Measurements from ENCODE around the gene PTGDR2. TPM values are rescaled to one million over a fixed set of nuclear protein-coding genes. Genes with fewer than 3 reads are reported as not detected.

Gene PTGDR2
- total RNA-seq, 1 experiment from 2014 or later, result 0.12 TPM

DNA sequence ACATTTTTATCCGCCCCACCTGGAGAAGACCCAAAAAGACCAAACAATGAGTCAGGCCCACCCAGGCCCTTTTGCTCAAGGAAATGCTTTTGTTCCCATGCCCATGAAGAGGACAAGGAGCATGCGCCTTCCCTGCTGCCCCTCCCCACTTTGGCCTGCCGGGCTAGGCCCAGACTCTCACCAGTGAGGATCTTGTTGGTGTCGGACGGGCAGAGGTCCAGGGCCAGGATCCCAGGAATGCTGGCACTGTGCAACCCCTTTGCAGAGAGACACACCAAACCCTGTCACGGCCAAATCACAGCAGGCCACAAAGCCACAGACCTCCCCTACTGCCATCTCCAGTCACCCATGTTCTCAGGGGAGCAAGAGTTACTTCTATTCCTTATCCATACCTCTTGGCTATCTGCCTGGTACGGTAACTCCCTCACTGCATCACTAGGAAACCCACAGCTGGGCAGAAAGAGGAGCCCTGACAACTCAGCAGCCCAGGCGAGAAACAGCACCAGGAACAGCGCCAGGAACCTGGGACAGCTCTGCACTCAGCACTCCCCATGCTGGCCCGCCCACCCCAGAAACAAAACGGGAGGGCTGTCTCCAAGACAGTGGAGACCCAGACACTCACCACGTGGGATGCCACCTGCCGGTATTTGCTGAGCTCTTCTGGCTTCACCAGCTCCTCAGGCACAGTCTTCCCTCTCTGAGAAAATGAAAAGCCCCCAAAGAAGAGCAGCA lies 45.1 kb upstream of the PTGDR2 start:
- BruUV-seq (replicated peaks), result no TSS peak
- Histone ChIP-seq H3K4me3 (replicated peaks in 1 of 2; ENCODE audit: low read depth in 1 of 2, low read length in 2 of 2) (no peak overlapping the region), H3K9me3 (ENCODE audit: control insufficient read depth in 1 of 2, insufficient read depth in 1 of 2, low read depth in 1 of 2, low read length in 2 of 2) (no peaks in the 10 kb centered on the region), H3K9me2 (ENCODE audit: insufficient read depth) (no peaks in the 10 kb centered on the region), H2AFZ (ENCODE audit: low read depth, low read length, poor library complexity, severe bottlenecking) (no peak overlapping the region), H3K79me2 (ENCODE audit: insufficient read depth, low read length) (peaks cover 51% of the 10 kb centered on the region), H3K27me3 (ENCODE audit: insufficient read depth, low read length) (no peaks in the 10 kb centered on the region), H3K9ac (ENCODE audit: low read length) (no peak overlapping the region), H3K4me2 (ENCODE audit: low read length) (no peak overlapping the region), H3K36me3 (ENCODE audit: control insufficient read depth in 1 of 2, insufficient read depth in 2 of 2, low read length in 2 of 2) (peaks cover 50 to 65% of the 10 kb centered on the region in 2 experiments), H3K4me1 (ENCODE audit: control insufficient read depth in 1 of 2, insufficient read depth in 2 of 2, low read length in 2 of 2) (peaks cover 7 to 15% of the 10 kb centered on the region in 2 experiments; a peak in 3 of 4 replicates), H3K27ac (ENCODE audit: low read depth, low read length) (no peak overlapping the region), H4K20me1 (ENCODE audit: insufficient read depth) (peaks cover 7% of the 10 kb centered on the region)
- DNase-seq (ENCODE audit: low read depth, low spot score) (no peak), ATAC-seq (no peak)
- ChIA-PET RAD21 (ENCODE audit: low non-redundant PET in 1 of 2, low total read pairs in 2 of 2, uncharacterized antibody in 2 of 2, unreplicated experiment in 2 of 2) (interaction anchor here in 1 of 2 experiments (1.8 kb wide), 1 partner anchor 70 kb away, joined by 7 read pairs; no protein-coding TSS in a partner anchor), CTCF (interaction anchor here (2.0 kb wide), 1 partner anchor 13 kb away, joined by 5 read pairs; the partner anchor contains the start of gene TMEM109), POLR2A (no interaction called here)
- intact Hi-C loops (cut with micrococcal nuclease), result no loop called here
- TF ChIP-seq POLR2AphosphoS5 (IDR thresholded peaks at IDR 0.05; ENCODE audit: low read depth, low read length) (no peak), JUND (IDR thresholded peaks at IDR 0.05) (no peak), ELF1 (IDR thresholded peaks at IDR 0.05; ENCODE audit: borderline replicate concordance, low read depth) (no peak), TCF7L2 (IDR thresholded peaks at IDR 0.05; ENCODE audit: borderline replicate concordance, extremely low read depth, insufficient read depth, insufficient read length) (no peak)
- TF ChIP-seq, protein P1, sequence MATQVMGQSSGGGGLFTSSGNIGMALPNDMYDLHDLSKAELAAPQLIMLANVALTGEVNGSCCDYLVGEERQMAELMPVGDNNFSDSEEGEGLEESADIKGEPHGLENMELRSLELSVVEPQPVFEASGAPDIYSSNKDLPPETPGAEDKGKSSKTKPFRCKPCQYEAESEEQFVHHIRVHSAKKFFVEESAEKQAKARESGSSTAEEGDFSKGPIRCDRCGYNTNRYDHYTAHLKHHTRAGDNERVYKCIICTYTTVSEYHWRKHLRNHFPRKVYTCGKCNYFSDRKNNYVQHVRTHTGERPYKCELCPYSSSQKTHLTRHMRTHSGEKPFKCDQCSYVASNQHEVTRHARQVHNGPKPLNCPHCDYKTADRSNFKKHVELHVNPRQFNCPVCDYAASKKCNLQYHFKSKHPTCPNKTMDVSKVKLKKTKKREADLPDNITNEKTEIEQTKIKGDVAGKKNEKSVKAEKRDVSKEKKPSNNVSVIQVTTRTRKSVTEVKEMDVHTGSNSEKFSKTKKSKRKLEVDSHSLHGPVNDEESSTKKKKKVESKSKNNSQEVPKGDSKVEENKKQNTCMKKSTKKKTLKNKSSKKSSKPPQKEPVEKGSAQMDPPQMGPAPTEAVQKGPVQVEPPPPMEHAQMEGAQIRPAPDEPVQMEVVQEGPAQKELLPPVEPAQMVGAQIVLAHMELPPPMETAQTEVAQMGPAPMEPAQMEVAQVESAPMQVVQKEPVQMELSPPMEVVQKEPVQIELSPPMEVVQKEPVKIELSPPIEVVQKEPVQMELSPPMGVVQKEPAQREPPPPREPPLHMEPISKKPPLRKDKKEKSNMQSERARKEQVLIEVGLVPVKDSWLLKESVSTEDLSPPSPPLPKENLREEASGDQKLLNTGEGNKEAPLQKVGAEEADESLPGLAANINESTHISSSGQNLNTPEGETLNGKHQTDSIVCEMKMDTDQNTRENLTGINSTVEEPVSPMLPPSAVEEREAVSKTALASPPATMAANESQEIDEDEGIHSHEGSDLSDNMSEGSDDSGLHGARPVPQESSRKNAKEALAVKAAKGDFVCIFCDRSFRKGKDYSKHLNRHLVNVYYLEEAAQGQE (IDR thresholded peaks at IDR 0.05; ENCODE audit: low read depth), result no peak
- TF ChIP-seq, protein P2, sequence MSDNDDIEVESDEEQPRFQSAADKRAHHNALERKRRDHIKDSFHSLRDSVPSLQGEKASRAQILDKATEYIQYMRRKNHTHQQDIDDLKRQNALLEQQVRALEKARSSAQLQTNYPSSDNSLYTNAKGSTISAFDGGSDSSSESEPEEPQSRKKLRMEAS (IDR thresholded peaks at IDR 0.05), result no peak

Data from HCT116 (cell line).